AG09319 (cell line): ENCODE results near the gene CERS6.

ENCODE experiments used
- DNase-seq: peaks from one replicate; pipeline ENCODE4 v3.0.0-alpha.2; 2010; ENCODE audit warnings: low read depth; ENCODE audit errors: extremely low read depth
- TF ChIP-seq, protein P1 (sequence below): IDR thresholded peaks from 2 replicates; pipeline ENCODE4 v1.5.1; 2011; ENCODE audit warnings: low read depth, mild to moderate bottlenecking, inconsistent platforms, low read length, moderate library complexity

The CERS6 gene

GRCh38 chr2:168602379-168602778 lies 146.3 kb downstream of the CERS6 start:
- no peak for DNase-seq
- TF ChIP-seq, protein P1, sequence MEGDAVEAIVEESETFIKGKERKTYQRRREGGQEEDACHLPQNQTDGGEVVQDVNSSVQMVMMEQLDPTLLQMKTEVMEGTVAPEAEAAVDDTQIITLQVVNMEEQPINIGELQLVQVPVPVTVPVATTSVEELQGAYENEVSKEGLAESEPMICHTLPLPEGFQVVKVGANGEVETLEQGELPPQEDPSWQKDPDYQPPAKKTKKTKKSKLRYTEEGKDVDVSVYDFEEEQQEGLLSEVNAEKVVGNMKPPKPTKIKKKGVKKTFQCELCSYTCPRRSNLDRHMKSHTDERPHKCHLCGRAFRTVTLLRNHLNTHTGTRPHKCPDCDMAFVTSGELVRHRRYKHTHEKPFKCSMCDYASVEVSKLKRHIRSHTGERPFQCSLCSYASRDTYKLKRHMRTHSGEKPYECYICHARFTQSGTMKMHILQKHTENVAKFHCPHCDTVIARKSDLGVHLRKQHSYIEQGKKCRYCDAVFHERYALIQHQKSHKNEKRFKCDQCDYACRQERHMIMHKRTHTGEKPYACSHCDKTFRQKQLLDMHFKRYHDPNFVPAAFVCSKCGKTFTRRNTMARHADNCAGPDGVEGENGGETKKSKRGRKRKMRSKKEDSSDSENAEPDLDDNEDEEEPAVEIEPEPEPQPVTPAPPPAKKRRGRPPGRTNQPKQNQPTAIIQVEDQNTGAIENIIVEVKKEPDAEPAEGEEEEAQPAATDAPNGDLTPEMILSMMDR, result no peak

- TF ChIP-seq, protein P1, result no peak
- no peak for DNase-seq
Observed at GRCh38 chr2:168602846-168603401, 146.9 kb downstream of the CERS6 start.

GRCh38 chr2:168603439-168603961 lies 147.4 kb downstream of the CERS6 start:
- TF ChIP-seq, protein P1, result no peak

DNA sequence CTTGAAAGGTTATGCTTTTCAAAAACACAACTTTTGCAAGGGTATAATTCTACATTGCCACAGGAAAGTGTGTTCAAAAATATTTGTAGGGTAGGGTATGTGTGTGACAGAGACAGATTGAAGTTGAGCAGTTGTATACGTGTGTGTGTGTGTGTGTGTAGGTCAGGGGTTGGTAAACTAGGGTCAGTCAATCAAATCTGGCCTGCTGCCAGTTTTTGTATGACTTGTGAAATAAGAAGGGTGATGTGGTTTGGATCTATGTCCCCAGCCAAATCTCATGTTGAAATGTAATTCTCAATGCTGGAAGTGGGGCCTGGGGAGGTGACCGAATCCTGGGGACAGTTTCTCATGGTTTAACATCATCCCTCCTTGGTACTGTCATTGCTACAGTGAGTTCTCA lies 148.2 kb downstream of the CERS6 start:
- TF ChIP-seq, protein P1, result no peak
- no peak for DNase-seq

More at GRCh38 chr2:168603439-168603961, 147.4 kb downstream of the CERS6 start:
- no peak for DNase-seq

DNA sequence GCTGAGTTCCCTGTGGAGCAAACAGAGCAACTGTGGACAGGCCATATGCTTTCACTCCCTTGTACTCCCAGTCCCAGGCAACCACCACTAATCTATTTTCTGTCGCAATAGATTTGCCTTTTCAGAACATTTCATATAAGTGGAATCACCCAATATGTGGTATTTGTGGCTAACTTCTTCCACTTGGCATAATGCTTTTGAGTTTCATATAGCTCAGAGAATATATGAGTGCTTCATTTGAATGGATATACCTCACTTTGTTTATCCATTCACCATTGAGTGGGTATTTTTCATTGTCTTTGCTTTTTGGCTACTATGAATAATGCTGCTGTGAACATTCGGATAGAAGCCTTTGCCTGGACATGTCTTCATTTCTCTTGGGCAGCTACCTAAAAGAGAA lies 151.9 kb downstream of the CERS6 start:
- DNase-seq, result no peak
- TF ChIP-seq, protein P1, result no peak

- TF ChIP-seq, protein P1, result no peak
Observed at GRCh38 chr2:168608796-168609195, 152.7 kb downstream of the CERS6 start.

DNA sequence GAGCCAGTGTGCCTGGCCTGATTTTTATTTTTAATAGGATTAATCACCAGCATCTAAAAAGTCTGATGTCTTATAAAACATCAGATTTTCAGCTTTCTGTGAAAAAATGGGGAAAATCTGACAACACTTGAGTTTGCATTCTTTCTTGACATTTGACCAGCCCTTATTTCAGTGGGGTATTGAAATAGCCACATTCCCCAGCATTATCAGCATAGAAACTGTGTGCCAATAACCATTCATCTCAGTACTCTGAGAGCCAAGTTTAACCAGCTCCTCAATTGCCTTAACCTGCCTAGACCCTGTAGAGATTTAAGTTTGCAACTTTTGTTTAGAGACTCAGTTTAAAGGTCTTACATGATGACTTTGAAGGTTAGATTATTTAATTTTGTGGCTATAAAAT lies 155.0 kb downstream of the CERS6 start:
- TF ChIP-seq, protein P1, result no peak
- no peak for DNase-seq

More at GRCh38 chr2:168608796-168609195, 152.7 kb downstream of the CERS6 start:
- no peak for DNase-seq
